H4 (cell line): ENCODE results near the gene DENND1C. TPM values are rescaled to one million over a fixed set of nuclear protein-coding genes. Genes with fewer than 3 reads are reported as not detected.
"Not testable (repeated sequence)": the region's sequence is repeated elsewhere in the genome, so short reads cannot be mapped to it uniquely, and the experiment has no call there.

ENCODE experiments used
- DNase-seq: peaks from one replicate; pipeline ENCODE4 v3.0.0-alpha.2; 2015; ENCODE audit warnings: low spot score
- total RNA-seq: library from RNA; depleted of rRNA; stranded (reverse); fragments of >200 nt; shearing (Covaris generic); gene quantifications from 2 replicates; pipeline ENCODE4 v1.2.3, GENCODE V29; 2014

DENND1C gene
- total RNA-seq, 1 experiment from 2014 or later = 0.19 TPM

- no peak for DNase-seq
Measured at GRCh38 chr19:6509118-6509971, 27.8 kb upstream of the DENND1C start.

GRCh38 chr19:6508028-6508771 lies 26.6 kb upstream of the DENND1C start:
- not testable (repeated sequence) for DNase-seq

- DNase-seq = no peak
Measured at GRCh38 chr19:6503407-6504201, 22.0 kb upstream of the DENND1C start.

- no peak for DNase-seq
Measured at GRCh38 chr19:6501740-6502648, 20.4 kb upstream of the DENND1C start, which contains the start of gene TUBB4A. TUBB4A (minus strand) TSS chr19:6502309; CDS start chr19:6502212, 97 bp downstream.

GRCh38 chr19:6500837-6501739 lies 19.5 kb upstream of the DENND1C start:
- no peak for DNase-seq

- DNase-seq = no peak
Measured at GRCh38 chr19:6499052-6499790, 17.6 kb upstream of the DENND1C start.

- DNase-seq = no peak
Measured at GRCh38 chr19:6498294-6499036, 16.9 kb upstream of the DENND1C start.

- DNase-seq = no peak
Measured at GRCh38 chr19:6495947-6496346, 14.4 kb upstream of the DENND1C start.

GRCh38 chr19:6494438-6495036 lies 12.9 kb upstream of the DENND1C start:
- no peak for DNase-seq

- DNase-seq = no peak
Measured at GRCh38 chr19:6491802-6492592, 10.4 kb upstream of the DENND1C start.

GRCh38 chr19:6490134-6490533 lies 8.5 kb upstream of the DENND1C start:
- no peak for DNase-seq

- no peak for DNase-seq
Measured at GRCh38 chr19:6489278-6490061, 7.9 kb upstream of the DENND1C start.

GRCh38 chr19:6484831-6485230 lies 3.2 kb upstream of the DENND1C start:
- DNase-seq = no peak

- no peak for DNase-seq
Measured at GRCh38 chr19:6484230-6484629, 2.6 kb upstream of the DENND1C start.

GRCh38 chr19:6483235-6483634 lies 1.6 kb upstream of the DENND1C start:
- DNase-seq = no peak

GRCh38 chr19:6482343-6482686 lies 728 bp upstream of the DENND1C start:
- no peak for DNase-seq
